Peyer's patch (tissue), 4 donors: ENCODE measurements around the gene RASA3. TPM values are rescaled to one million over a fixed set of nuclear protein-coding genes. Genes with fewer than 3 reads are reported as not detected.

Source experiments
- DNase-seq, 3 donors: peaks; one replicate each; pipeline ENCODE4 v3.0.0-alpha.2; 2017 to 2019
- H3K27ac ChIP-seq, 4 donors: fragments of 200-600 bp; sonication (generic); one replicate each; pipeline ENCODE4 v1.5.1; 2016 to 2019
- H3K27me3 ChIP-seq, 2 donors: fragments of 200-600 bp; sonication (generic); one replicate each; pipeline ENCODE4 v1.5.1; 2019
- H3K36me3 ChIP-seq, 3 donors: fragments of 200-600 bp; sonication (generic); one replicate each; pipeline ENCODE4 v1.5.1; 2016 to 2019
- H3K4me1 ChIP-seq, 4 donors: fragments of 200-600 bp; sonication (generic); one replicate each; pipeline ENCODE4 v1.5.1; 2016 to 2019
- H3K4me3 ChIP-seq, 4 donors: fragments of 200-600 bp; sonication (generic); 1 replicate in 3 of 4; 2 replicates in 1 of 4; pipeline ENCODE4 v1.5.1; 2016 to 2019; ENCODE audit warnings: mild to moderate bottlenecking in 1 of 4
- H3K9me3 ChIP-seq, 4 donors: fragments of 200-600 bp; sonication (generic); one replicate each; pipeline ENCODE4 v1.5.1; 2016 to 2019; ENCODE audit warnings: mild to moderate bottlenecking in 1 of 4
- POLR2A ChIP-seq, 2 donors: fragments of 450-650 bp; IDR thresholded peaks; one replicate each; pipeline ENCODE4 v1.5.1; 2017; ENCODE audit warnings: antibody characterized with exemption in 2 of 2, mild to moderate bottlenecking in 2 of 2, moderate library complexity in 2 of 2
- total RNA-seq, 4 donors: library from RNA; depleted of rRNA; stranded (reverse); fragments of >200 nt; gene quantifications; one replicate each; pipeline ENCODE4 v1.1.0, GENCODE V29; 2016
- TF ChIP-seq, protein P1 (sequence below), 6 experiments: fragments of 450-650 bp in 4 of 6; fragments of 200-600 bp in 2 of 6; sonication (generic) in 1 of 6; IDR thresholded peaks; one replicate each; pipeline ENCODE4 v1.5.1; 2017 to 2019; ENCODE audit warnings: antibody characterized with exemption in 6 of 6, mild to moderate bottlenecking in 3 of 6, moderate library complexity in 1 of 6

RASA3 gene
- total RNA-seq, 4 donors from 2014 or later: 3.5 to 41.3 (median 6.9) TPM

DNA sequence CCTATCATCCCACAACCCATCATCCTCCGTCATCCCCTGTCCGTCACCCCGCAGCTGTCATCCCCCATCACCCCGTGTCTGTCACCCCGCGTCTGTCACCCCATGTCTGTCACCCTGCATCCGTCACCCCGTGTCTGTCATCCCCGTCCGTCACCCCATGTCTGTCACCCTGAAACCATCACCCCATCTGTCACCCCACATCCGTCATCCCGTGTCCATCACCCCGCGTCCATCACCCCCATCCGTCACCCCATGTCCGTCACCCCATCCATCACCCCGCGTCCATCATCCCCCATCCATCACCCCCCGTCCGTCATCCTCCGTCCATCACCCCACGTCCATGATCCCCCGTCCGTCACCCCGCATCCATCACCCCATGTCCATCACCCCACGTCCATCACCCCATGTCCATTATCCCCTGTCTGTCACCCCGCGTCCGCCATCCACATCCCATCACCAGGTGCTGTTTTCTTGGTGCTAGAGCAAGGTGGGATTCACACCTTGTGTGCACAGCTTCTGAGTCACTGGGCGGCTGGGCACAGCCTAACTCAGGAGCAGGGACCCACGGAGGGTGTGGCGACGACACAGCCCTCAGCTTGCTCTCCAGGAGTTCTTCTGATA lies 24.2 kb downstream of the RASA3 start:
- H3K9me3 ChIP-seq: no peaks in the 10 kb centered on the region
- peaks cover 0 to 42% (median 17%) of the 10 kb centered on the region in 4 donors for H3K4me1 ChIP-seq
- no peaks in the 10 kb centered on the region for H3K27me3 ChIP-seq
- no peak for TF ChIP-seq POLR2A (IDR thresholded peaks at IDR 0.05)
- no peaks in the 10 kb centered on the region for H3K36me3 ChIP-seq
- H3K27ac ChIP-seq: peak overlapping the region in 2 of 4 donors; percentile 75 to 84
- no peak overlapping the region for H3K4me3 ChIP-seq
- peak in 1 of 3 donors; percentile 43 for DNase-seq

DNA sequence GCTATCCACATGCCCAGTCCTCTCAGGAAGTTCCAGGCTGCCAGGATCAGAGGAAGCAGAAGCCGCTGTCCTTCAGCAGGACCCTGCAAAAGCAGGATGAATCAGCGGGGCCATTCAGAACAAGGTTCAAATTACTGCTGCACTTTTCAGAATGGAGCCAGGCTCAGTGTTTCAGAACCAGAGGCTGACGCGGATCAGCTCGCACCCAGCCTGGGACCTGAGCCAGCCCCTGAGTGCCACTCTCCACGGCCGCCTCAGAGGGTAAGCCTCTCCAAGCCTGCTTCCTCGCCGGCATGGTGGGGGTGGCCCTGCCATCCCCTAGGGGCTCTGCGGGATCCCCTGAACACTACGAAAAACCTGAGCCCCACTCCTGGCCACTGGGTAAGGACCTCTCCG lies 24.7 kb downstream of the RASA3 start:
- H3K27ac ChIP-seq: peak overlapping the region in 2 of 4 donors; percentile 38 to 84
- peak in 2 of 3 donors; percentile 31 to 46 for DNase-seq
- H3K4me3 ChIP-seq: no peak overlapping the region
- H3K27me3 ChIP-seq: no peaks in the 10 kb centered on the region
- peaks cover 0 to 36% (median 17%) of the 10 kb centered on the region in 4 donors for H3K4me1 ChIP-seq
- TF ChIP-seq, protein P1, sequence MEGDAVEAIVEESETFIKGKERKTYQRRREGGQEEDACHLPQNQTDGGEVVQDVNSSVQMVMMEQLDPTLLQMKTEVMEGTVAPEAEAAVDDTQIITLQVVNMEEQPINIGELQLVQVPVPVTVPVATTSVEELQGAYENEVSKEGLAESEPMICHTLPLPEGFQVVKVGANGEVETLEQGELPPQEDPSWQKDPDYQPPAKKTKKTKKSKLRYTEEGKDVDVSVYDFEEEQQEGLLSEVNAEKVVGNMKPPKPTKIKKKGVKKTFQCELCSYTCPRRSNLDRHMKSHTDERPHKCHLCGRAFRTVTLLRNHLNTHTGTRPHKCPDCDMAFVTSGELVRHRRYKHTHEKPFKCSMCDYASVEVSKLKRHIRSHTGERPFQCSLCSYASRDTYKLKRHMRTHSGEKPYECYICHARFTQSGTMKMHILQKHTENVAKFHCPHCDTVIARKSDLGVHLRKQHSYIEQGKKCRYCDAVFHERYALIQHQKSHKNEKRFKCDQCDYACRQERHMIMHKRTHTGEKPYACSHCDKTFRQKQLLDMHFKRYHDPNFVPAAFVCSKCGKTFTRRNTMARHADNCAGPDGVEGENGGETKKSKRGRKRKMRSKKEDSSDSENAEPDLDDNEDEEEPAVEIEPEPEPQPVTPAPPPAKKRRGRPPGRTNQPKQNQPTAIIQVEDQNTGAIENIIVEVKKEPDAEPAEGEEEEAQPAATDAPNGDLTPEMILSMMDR (IDR thresholded peaks at IDR 0.05): no peak
- TF ChIP-seq POLR2A (IDR thresholded peaks at IDR 0.05): no peak
- H3K9me3 ChIP-seq: no peaks in the 10 kb centered on the region
- H3K36me3 ChIP-seq: no peaks in the 10 kb centered on the region

DNA sequence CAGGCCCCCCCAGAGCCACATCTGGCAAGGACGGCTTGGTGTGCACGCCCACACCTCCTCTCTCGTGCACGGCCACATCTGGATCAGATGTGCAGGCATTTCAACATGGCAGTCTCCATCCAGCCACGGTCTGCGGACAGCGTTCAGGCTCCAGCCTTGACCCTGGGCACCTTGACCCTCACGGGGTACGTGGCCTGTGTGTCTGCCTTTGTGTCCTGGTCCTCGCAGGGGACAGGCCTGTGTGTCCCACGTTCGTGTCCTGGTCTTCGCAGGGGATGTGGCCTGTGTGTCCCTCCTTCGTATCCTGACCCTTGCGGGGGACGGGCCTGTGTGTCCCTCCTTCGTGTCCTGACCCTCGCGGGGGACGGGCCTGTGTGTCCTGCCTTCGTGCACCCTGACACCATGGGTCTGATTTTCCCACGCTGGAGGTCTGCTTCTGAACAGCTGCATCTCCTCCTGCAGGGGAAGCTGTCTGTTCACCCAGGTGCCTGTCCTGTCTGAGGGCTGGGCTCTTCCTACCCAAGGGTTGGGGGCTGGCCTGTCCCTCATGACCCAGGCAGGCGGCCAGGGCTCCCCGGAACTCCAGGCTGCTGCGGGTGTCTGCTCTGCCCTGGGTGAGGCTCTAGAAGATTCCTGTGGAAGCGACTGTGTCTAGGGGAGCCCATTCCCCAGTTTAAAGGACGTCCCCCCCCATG lies 25.3 kb downstream of the RASA3 start:
- DNase-seq: peak in 2 of 3 donors; percentile 38 to 41
- no peak for TF ChIP-seq POLR2A (IDR thresholded peaks at IDR 0.05)
- TF ChIP-seq, protein P1 (IDR thresholded peaks at IDR 0.05): no peak
- peak overlapping the region in 1 of 4 donors; percentile 38 for H3K27ac ChIP-seq
- no peak overlapping the region for H3K4me3 ChIP-seq
- H3K4me1 ChIP-seq: peaks cover 0 to 31% (median 17%) of the 10 kb centered on the region in 4 donors
- H3K36me3 ChIP-seq: no peaks in the 10 kb centered on the region
- no peaks in the 10 kb centered on the region for H3K9me3 ChIP-seq
- H3K27me3 ChIP-seq: no peaks in the 10 kb centered on the region

DNA sequence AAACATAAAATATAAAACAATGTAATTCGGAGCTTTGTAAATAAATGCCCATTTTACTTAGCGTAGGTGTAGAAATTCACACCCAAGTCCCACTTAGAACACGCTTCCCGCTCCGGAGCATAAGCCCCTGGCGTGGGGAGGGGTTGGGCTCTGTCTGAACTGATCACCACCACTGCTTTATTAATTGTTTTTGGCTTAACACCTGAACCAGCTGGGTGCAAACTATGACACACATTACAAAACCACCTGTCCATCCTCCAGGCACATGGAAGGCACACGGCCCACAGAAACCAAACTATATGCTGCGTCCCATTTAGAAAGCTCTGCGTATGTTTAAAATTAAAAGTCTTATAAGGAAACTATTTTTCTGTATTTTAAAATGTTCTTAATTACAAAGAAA lies 25.9 kb downstream of the RASA3 start:
- H3K27ac ChIP-seq: no peak overlapping the region
- DNase-seq: no peak
- H3K9me3 ChIP-seq: no peaks in the 10 kb centered on the region
- H3K36me3 ChIP-seq: no peaks in the 10 kb centered on the region
- no peaks in the 10 kb centered on the region for H3K27me3 ChIP-seq
- TF ChIP-seq, protein P1 (IDR thresholded peaks at IDR 0.05): no peak
- no peak for TF ChIP-seq POLR2A (IDR thresholded peaks at IDR 0.05)
- peaks cover 0 to 30% (median 17%) of the 10 kb centered on the region in 4 donors for H3K4me1 ChIP-seq
- no peak overlapping the region for H3K4me3 ChIP-seq

DNA sequence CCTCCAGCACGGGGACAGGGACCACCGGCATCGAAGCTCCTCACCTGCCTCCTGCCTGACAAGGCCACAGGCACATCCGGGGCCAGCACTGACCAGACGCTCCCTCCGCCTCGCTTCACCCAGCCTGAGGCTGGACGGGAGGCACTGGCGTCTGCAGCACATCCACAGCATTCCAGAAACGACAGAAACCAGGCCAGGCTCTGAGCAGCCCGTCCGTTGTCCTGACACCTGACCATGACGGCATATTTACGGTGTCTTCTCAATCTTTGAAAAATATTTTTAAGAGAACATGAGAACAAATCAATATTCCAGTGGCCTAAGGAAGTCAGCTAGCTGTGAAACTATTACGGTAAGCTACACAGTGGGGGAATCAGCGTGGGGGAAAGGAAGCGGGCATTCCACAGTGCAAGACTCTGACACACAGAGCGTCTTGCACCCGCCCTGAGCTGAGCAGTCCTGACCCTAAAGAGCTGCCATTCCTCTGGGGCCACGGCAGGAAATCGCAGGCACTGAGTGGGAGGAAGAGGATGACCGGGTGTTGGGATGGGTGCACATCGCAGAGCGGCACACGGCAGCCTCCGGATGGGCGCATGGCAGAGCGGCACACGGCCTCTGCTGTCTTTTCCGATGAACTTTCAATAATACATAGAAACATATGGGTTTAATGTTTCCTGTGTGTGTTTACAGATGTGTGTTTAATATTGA lies 26.8 kb downstream of the RASA3 start:
- Histone ChIP-seq H3K4me3 (no peak overlapping the region), H3K9me3 (no peaks in the 10 kb centered on the region), H3K27me3 (no peaks in the 10 kb centered on the region), H3K4me1 (peaks cover 0 to 28% (median 22%) of the 10 kb centered on the region in 4 donors), H3K36me3 (no peaks in the 10 kb centered on the region), H3K27ac (no peak overlapping the region)
- TF ChIP-seq POLR2A (IDR thresholded peaks at IDR 0.05): no peak
- TF ChIP-seq, protein P1 (IDR thresholded peaks at IDR 0.05): no peak
- peak in 2 of 3 donors; percentile 35 to 42 for DNase-seq
